ENCODE measurements around the gene RLN2.

GRCh38 chr9:5292141-5292540, 12.4 kb downstream of the RLN2 start:
- TF ChIP-seq, protein P1, sequence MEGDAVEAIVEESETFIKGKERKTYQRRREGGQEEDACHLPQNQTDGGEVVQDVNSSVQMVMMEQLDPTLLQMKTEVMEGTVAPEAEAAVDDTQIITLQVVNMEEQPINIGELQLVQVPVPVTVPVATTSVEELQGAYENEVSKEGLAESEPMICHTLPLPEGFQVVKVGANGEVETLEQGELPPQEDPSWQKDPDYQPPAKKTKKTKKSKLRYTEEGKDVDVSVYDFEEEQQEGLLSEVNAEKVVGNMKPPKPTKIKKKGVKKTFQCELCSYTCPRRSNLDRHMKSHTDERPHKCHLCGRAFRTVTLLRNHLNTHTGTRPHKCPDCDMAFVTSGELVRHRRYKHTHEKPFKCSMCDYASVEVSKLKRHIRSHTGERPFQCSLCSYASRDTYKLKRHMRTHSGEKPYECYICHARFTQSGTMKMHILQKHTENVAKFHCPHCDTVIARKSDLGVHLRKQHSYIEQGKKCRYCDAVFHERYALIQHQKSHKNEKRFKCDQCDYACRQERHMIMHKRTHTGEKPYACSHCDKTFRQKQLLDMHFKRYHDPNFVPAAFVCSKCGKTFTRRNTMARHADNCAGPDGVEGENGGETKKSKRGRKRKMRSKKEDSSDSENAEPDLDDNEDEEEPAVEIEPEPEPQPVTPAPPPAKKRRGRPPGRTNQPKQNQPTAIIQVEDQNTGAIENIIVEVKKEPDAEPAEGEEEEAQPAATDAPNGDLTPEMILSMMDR (IDR thresholded peaks at IDR 0.05) = no peak
- no peak for TF ChIP-seq POLR2A (IDR thresholded peaks at IDR 0.05)
